Transverse colon (tissue), 4 donors: ENCODE results near the gene PACS1. TPM values are rescaled to one million over a fixed set of nuclear protein-coding genes. Genes with fewer than 3 reads are reported as not detected.

Experiments used
- DNase-seq: peaks from one replicate; pipeline ENCODE4 v3.0.0-alpha.2; 2019
- H3K27ac ChIP-seq, 4 donors: fragments of 200-600 bp; sonication (generic); 2 replicates each; pipeline ENCODE4 v1.5.1; 2016 to 2018; ENCODE audit warnings: inconsistent platforms in 4 of 4
- H3K27me3 ChIP-seq: fragments of 200-600 bp; sonication (generic); 2 replicates; pipeline ENCODE4 v1.5.1; 2017; ENCODE audit warnings: inconsistent platforms
- H3K36me3 ChIP-seq, 4 donors: fragments of 200-600 bp; sonication (generic); 2 replicates each; pipeline ENCODE4 v1.5.1; 2017 to 2019; ENCODE audit warnings: inconsistent platforms in 4 of 4
- H3K4me1 ChIP-seq, 4 donors: fragments of 200-600 bp; sonication (generic); 2 replicates each; pipeline ENCODE4 v1.5.1; 2017 to 2020; ENCODE audit warnings: inconsistent platforms in 4 of 4
- H3K4me3 ChIP-seq, 4 donors: fragments of 200-600 bp; sonication (generic); 1 replicate in 1 of 4; 2 replicates in 3 of 4; pipeline versions ENCODE4 v1.5.1 to v1.6.1; 2017 to 2019; ENCODE audit warnings: inconsistent platforms in 4 of 4
- H3K9me3 ChIP-seq, 2 donors: fragments of 200-600 bp; sonication (generic); 2 replicates each; pipeline ENCODE4 v1.5.1; 2017 to 2019; ENCODE audit warnings: inconsistent platforms in 2 of 2
- CTCF ChIP-seq, 5 experiments: fragments of 200-600 bp in 3 of 5; fragments of 450-650 bp in 2 of 5; sonication (generic) in 3 of 5; IDR thresholded peaks; 1 replicate in 2 of 5; 2 replicates in 3 of 5; pipeline ENCODE4 v1.5.1; 2016 to 2017; ENCODE audit warnings: antibody characterized with exemption in 5 of 5, inconsistent platforms in 3 of 5, mild to moderate bottlenecking in 2 of 5, moderate library complexity in 1 of 5
- EP300 ChIP-seq: sonication (generic); formaldehyde crosslinking; IDR thresholded peaks from one replicate; pipeline ENCODE4 v1.6.1; 2017; ENCODE audit warnings: antibody characterized with exemption, low read depth
- POLR2A ChIP-seq: fragments of 450-650 bp; IDR thresholded peaks from one replicate; pipeline ENCODE4 v1.6.1; 2016; ENCODE audit warnings: antibody characterized with exemption, mild to moderate bottlenecking, moderate library complexity
- POLR2AphosphoS5 ChIP-seq, 3 donors: sonication (generic); formaldehyde crosslinking; IDR thresholded peaks; one replicate each; pipeline ENCODE4 v1.6.1; 2016; ENCODE audit warnings: antibody characterized with exemption in 3 of 3
- WGBS, 2 donors: methylation state at CpG; one replicate each; pipeline ENCODE4 v1.1.5; 2018; ENCODE audit warnings: low coverage in 1 of 2; 5-methylcytosine and 5-hydroxymethylcytosine counted together
- in situ Hi-C, 4 donors: fragments of 200-750 bp; cut with MboI; loops; one replicate each; pipeline versions ENCODE4 v1.15.0 to v1.15.1; 2017; ENCODE audit warnings: low sequenced_read_pairs in 3 of 4, low pct_ligation_motif_present in 1 of 4, low pct_unique_long_range_greater_than_20kb in 1 of 4
- intact Hi-C: fragments of 100-400 bp; cut with DNase I; formaldehyde crosslinking; loops from one replicate; pipeline ENCODE4 v1.15.1; 2023; ENCODE audit warnings: low total_unique reads
- total RNA-seq, 4 donors: library from RNA; depleted of rRNA; stranded (reverse); fragments of >200 nt; gene quantifications; one replicate each; pipeline ENCODE4 v1.1.0, GENCODE V29; 2016

The PACS1 gene
- total RNA-seq, 4 donors from 2014 or later, result 9.8 to 52.0 (median 27.2) TPM

DNA sequence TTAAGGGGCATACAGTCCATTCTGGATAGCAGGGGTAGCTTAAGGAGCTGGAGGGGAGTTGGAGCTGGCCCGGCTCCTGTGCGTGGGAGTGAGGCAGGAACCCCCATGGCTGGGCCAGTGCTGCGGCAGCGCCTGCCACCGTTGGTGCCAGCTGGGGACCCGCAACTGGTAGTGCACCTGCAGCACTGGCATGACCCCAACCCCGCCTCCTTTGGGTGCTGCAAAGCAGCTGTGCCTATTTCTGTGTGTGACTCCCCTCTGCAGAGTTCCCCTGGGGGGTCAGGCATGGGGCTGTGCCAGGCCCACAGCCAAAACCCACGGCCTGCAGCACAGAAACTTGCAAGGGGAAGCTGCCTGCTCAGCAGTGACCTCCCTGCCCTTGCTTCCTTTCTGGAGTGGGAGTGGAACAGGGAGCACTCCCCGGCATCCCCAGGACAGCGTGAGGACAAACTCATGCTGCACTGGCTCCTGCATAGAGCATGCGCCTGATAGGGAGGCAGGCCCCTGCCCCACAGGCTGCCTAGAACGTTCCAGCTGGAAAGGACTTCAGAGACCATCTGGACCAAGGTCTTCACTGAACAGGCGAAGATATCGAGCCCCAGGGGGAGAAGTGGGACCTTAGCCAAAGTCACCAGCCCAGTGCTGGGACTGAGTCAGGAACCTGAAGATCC lies 172.2 kb downstream of the PACS1 start:
- in situ Hi-C loops (no loop called here), intact Hi-C loops (no loop called here)
- no peaks in the 10 kb centered on the region for H3K27me3 ChIP-seq
- no peaks in the 10 kb centered on the region for H3K36me3 ChIP-seq
- WGBS, 2 donors, result 83% methylated on average over 14 of the region's 14 CpGs; no CpG with 5 or more reads in 1 of the 2 donors
- no peak for DNase-seq
- H3K4me3 ChIP-seq, result no peak overlapping the region
- no peaks in the 10 kb centered on the region for H3K9me3 ChIP-seq
- TF ChIP-seq CTCF (IDR thresholded peaks at IDR 0.05) (no peak), EP300 (no peak), POLR2A (no peak), POLR2AphosphoS5 (IDR thresholded peaks at IDR 0.05) (no peak)
- H3K27ac ChIP-seq, result no peak overlapping the region
- H3K4me1 ChIP-seq, result no peaks in the 10 kb centered on the region

GRCh38 chr11:66243782-66244535 lies 173.9 kb downstream of the PACS1 start:
- Histone ChIP-seq H3K27me3 (no peaks in the 10 kb centered on the region), H3K4me1 (no peaks in the 10 kb centered on the region), H3K36me3 (no peaks in the 10 kb centered on the region), H3K9me3 (no peaks in the 10 kb centered on the region), H3K27ac (no peak overlapping the region), H3K4me3 (no peak overlapping the region)
- in situ Hi-C loops, result no loop called here
- no peak for TF ChIP-seq POLR2A
- TF ChIP-seq EP300, result no peak
- no peak for TF ChIP-seq POLR2AphosphoS5 (IDR thresholded peaks at IDR 0.05)
- no peak for TF ChIP-seq CTCF (IDR thresholded peaks at IDR 0.05)
- DNase-seq, result no peak
- intact Hi-C loops, result no loop called here
- 73% methylated on average over 13 of the region's 13 CpGs; no CpG with 5 or more reads in 1 of the 2 donors for WGBS, 2 donors

- WGBS, 2 donors, result 86 to 92% methylated on average over 2 to 4 of the region's 4 CpGs
- intact Hi-C loops (no loop called here), in situ Hi-C loops (no loop called here)
- H3K9me3 ChIP-seq, result no peaks in the 10 kb centered on the region
- no peak for DNase-seq
- TF ChIP-seq POLR2A (no peak), CTCF (IDR thresholded peaks at IDR 0.05) (no peak), EP300 (no peak), POLR2AphosphoS5 (IDR thresholded peaks at IDR 0.05) (no peak)
- no peaks in the 10 kb centered on the region for H3K27me3 ChIP-seq
- no peak overlapping the region for H3K4me3 ChIP-seq
- H3K27ac ChIP-seq, result no peak overlapping the region
- H3K4me1 ChIP-seq, result no peaks in the 10 kb centered on the region
- H3K36me3 ChIP-seq, result no peaks in the 10 kb centered on the region
Observed at GRCh38 chr11:66247295-66247694, 177.2 kb downstream of the PACS1 start.

DNA sequence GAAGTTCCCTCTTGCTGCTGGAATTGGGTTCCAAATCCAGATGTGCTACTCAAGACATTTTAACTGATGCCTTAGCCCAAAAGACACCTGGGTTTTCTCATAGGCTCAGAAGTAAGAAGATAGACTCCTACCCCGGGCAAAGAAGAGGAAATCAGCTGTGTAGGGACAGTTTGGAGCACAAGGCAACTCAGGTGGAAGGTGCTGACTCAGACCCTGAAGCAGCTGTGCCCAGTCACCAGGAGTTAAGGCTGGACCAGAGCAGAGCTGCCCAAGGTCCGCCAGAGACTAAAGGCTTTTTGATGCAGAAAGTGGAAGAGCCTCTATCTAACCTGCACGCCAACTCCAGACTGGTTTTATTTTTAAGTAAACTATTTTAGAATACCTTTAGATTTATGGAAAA lies 177.7 kb downstream of the PACS1 start:
- in situ Hi-C loops (no loop called here), intact Hi-C loops (no loop called here)
- TF ChIP-seq EP300 (no peak), POLR2A (no peak), CTCF (IDR thresholded peaks at IDR 0.05) (no peak), POLR2AphosphoS5 (IDR thresholded peaks at IDR 0.05) (no peak)
- no peak overlapping the region for H3K4me3 ChIP-seq
- WGBS, 2 donors, result 80% methylated on average over 3 of the region's 3 CpGs; no CpG with 5 or more reads in 1 of the 2 donors
- no peak overlapping the region for H3K27ac ChIP-seq
- no peaks in the 10 kb centered on the region for H3K9me3 ChIP-seq
- H3K27me3 ChIP-seq, result no peaks in the 10 kb centered on the region
- no peaks in the 10 kb centered on the region for H3K36me3 ChIP-seq
- DNase-seq, result no peak
- H3K4me1 ChIP-seq, result no peaks in the 10 kb centered on the region
